NCI-H510A treated with DMSO at 0.1 percent for 48 hours (cell line): Measurements from ENCODE around the gene TMEM52.
"Not testable (repeated sequence)": the region's sequence is repeated elsewhere in the genome, so short reads cannot be mapped to it uniquely, and the experiment has no call there.

Experiments
- DNase-seq: peaks from one replicate; lab custom pipeline; 2025; lab: John Stamatoyannopoulos, UW

The TMEM52 gene

GRCh38 chr1:1946540-1946939, 27.5 kb upstream of the TMEM52 start:
- DNase-seq = no peak

- no peak for DNase-seq
Observed at GRCh38 chr1:1945782-1946393, 26.8 kb upstream of the TMEM52 start.

GRCh38 chr1:1943834-1944570, 24.9 kb upstream of the TMEM52 start:
- DNase-seq = peak; percentile 74

GRCh38 chr1:1942753-1943656, 23.9 kb upstream of the TMEM52 start:
- no peak for DNase-seq

- no peak for DNase-seq
Observed at GRCh38 chr1:1941868-1942752, 23.0 kb upstream of the TMEM52 start.

- no peak for DNase-seq
Observed at GRCh38 chr1:1941211-1941841, 22.2 kb upstream of the TMEM52 start.

GRCh38 chr1:1940123-1940425, 21.0 kb upstream of the TMEM52 start:
- DNase-seq = no peak

GRCh38 chr1:1939296-1940122, 20.4 kb upstream of the TMEM52 start:
- DNase-seq = no peak

GRCh38 chr1:1938613-1939295, 19.7 kb upstream of the TMEM52 start:
- DNase-seq = no peak

- DNase-seq = no peak
Observed at GRCh38 chr1:1938276-1938573, 19.1 kb upstream of the TMEM52 start.

GRCh38 chr1:1937549-1938275, 18.6 kb upstream of the TMEM52 start:
- DNase-seq = no peak

- DNase-seq = no peak
Observed at GRCh38 chr1:1937061-1937460, 18.0 kb upstream of the TMEM52 start.

GRCh38 chr1:1934848-1935247, 15.8 kb upstream of the TMEM52 start:
- not testable (repeated sequence) for DNase-seq

- no peak for DNase-seq
Observed at GRCh38 chr1:1929639-1930545, 10.8 kb upstream of the TMEM52 start.

GRCh38 chr1:1929102-1929638, 10.1 kb upstream of the TMEM52 start:
- DNase-seq = no peak

GRCh38 chr1:1928231-1929101, 9.4 kb upstream of the TMEM52 start:
- no peak for DNase-seq

GRCh38 chr1:1927751-1928150, 8.7 kb upstream of the TMEM52 start:
- DNase-seq = no peak
